ENCODE data around the gene BTBD9. TPM values are rescaled to one million over a fixed set of nuclear protein-coding genes. Genes with fewer than 3 reads are reported as not detected.

The BTBD9 gene
- total RNA-seq, 2 donors from 2014 or later: 15.3 to 23.6 TPM

GRCh38 chr6:38476141-38476540 is 163.6 kb downstream of the BTBD9 start:
- H3K9ac ChIP-seq (ENCODE audit: low read depth in 2 of 2, low read length in 2 of 2): no peak overlapping the region
- no peaks in the 10 kb centered on the region for H3K36me3 ChIP-seq
- H3K4me1 ChIP-seq: no peaks in the 10 kb centered on the region
- no peak for DNase-seq
- H3K27ac ChIP-seq: no peak overlapping the region
- no peaks in the 10 kb centered on the region for H3K9me3 ChIP-seq
- TF ChIP-seq, protein P1, sequence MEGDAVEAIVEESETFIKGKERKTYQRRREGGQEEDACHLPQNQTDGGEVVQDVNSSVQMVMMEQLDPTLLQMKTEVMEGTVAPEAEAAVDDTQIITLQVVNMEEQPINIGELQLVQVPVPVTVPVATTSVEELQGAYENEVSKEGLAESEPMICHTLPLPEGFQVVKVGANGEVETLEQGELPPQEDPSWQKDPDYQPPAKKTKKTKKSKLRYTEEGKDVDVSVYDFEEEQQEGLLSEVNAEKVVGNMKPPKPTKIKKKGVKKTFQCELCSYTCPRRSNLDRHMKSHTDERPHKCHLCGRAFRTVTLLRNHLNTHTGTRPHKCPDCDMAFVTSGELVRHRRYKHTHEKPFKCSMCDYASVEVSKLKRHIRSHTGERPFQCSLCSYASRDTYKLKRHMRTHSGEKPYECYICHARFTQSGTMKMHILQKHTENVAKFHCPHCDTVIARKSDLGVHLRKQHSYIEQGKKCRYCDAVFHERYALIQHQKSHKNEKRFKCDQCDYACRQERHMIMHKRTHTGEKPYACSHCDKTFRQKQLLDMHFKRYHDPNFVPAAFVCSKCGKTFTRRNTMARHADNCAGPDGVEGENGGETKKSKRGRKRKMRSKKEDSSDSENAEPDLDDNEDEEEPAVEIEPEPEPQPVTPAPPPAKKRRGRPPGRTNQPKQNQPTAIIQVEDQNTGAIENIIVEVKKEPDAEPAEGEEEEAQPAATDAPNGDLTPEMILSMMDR (IDR thresholded peaks at IDR 0.05): no peak
- intact Hi-C loops (cut with DNase I): no loop called here
- H3K27me3 ChIP-seq: no peaks in the 10 kb centered on the region
- no peak overlapping the region for H3K4me3 ChIP-seq

- intact Hi-C loops (cut with DNase I): no loop called here
- H3K4me3 ChIP-seq: no peak overlapping the region
- H3K4me1 ChIP-seq: no peaks in the 10 kb centered on the region
- TF ChIP-seq, protein P1 (IDR thresholded peaks at IDR 0.05): no peak
- H3K9ac ChIP-seq (ENCODE audit: low read depth in 2 of 2, low read length in 2 of 2): no peak overlapping the region
- no peak for DNase-seq
- H3K36me3 ChIP-seq: no peaks in the 10 kb centered on the region
- H3K9me3 ChIP-seq: no peaks in the 10 kb centered on the region
- H3K27me3 ChIP-seq: no peaks in the 10 kb centered on the region
- no peak overlapping the region for H3K27ac ChIP-seq
These were observed 169.2 kb downstream of the BTBD9 start for GRCh38 chr6:38470548-38470947.

GRCh38 chr6:38467566-38467965 is 172.2 kb downstream of the BTBD9 start:
- Histone ChIP-seq H3K27ac (no peak overlapping the region), H3K27me3 (no peaks in the 10 kb centered on the region), H3K4me3 (no peak overlapping the region), H3K9me3 (no peaks in the 10 kb centered on the region), H3K4me1 (no peaks in the 10 kb centered on the region), H3K9ac (ENCODE audit: low read depth in 2 of 2, low read length in 2 of 2) (no peak overlapping the region), H3K36me3 (no peaks in the 10 kb centered on the region)
- intact Hi-C loops (cut with DNase I): no loop called here
- TF ChIP-seq, protein P1 (IDR thresholded peaks at IDR 0.05): no peak
- DNase-seq: no peak

DNA sequence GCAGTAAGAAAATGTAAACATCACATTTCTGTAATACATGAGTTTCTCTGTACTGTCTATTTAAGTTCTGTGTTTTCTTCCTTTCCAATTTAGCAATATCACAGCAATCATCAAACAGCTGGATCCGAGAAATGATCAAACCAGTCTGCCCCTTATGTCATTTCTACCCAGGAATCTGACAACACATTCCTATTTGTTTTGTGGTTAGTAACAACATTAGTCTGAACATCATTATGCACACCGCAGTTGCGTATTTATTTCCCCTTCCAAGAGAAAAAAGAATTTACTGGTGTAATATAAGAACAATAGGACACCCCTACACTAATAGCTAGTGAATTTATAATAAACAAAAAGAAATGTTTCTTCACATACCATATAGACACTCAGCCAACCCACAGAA is 179.5 kb downstream of the BTBD9 start:
- TF ChIP-seq, protein P1 (IDR thresholded peaks at IDR 0.05): no peak
- no peaks in the 10 kb centered on the region for H3K27me3 ChIP-seq
- H3K9me3 ChIP-seq: no peaks in the 10 kb centered on the region
- H3K36me3 ChIP-seq: no peaks in the 10 kb centered on the region
- no peak for DNase-seq
- no peak overlapping the region for H3K9ac ChIP-seq (ENCODE audit: low read depth in 2 of 2, low read length in 2 of 2)
- H3K27ac ChIP-seq: no peak overlapping the region
- intact Hi-C loops (cut with DNase I): no loop called here
- H3K4me1 ChIP-seq: no peaks in the 10 kb centered on the region
- H3K4me3 ChIP-seq: no peak overlapping the region

- TF ChIP-seq, protein P1 (IDR thresholded peaks at IDR 0.05): no peak
- no peak overlapping the region for H3K27ac ChIP-seq
- no peak overlapping the region for H3K4me3 ChIP-seq
- no peak for DNase-seq
- no peaks in the 10 kb centered on the region for H3K27me3 ChIP-seq
- H3K36me3 ChIP-seq: no peaks in the 10 kb centered on the region
- no peaks in the 10 kb centered on the region for H3K9me3 ChIP-seq
- intact Hi-C loops (cut with DNase I): no loop called here
- no peaks in the 10 kb centered on the region for H3K4me1 ChIP-seq
- no peak overlapping the region for H3K9ac ChIP-seq (ENCODE audit: low read depth in 2 of 2, low read length in 2 of 2)
These were observed 180.4 kb downstream of the BTBD9 start for GRCh38 chr6:38459291-38459690.

DNA sequence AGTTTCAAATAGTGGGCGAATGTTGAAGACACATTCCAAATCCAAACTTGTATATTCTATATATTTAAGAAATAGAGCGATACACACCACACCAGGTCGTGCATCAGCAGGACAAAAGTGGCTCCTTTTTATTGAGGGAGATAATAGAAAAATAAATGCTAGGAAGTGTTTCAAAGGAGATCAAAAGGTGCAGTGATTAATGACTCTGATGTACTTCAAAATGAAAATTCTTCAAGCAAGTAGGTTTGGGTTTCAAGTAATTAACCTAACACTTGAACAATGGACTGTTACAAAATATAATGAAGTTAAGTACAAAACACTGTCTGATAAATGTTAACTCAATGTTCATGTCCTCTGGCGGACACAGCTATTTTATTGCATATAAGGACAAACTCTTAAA is 185.9 kb downstream of the BTBD9 start:
- H3K4me1 ChIP-seq: no peaks in the 10 kb centered on the region
- TF ChIP-seq, protein P1 (IDR thresholded peaks at IDR 0.05): no peak
- DNase-seq: no peak
- no peak overlapping the region for H3K27ac ChIP-seq
- intact Hi-C loops (cut with DNase I): no loop called here
- no peak overlapping the region for H3K4me3 ChIP-seq
- H3K9ac ChIP-seq (ENCODE audit: low read depth in 2 of 2, low read length in 2 of 2): no peak overlapping the region
- H3K27me3 ChIP-seq: no peaks in the 10 kb centered on the region
- H3K36me3 ChIP-seq: no peaks in the 10 kb centered on the region
- no peaks in the 10 kb centered on the region for H3K9me3 ChIP-seq

Measured in colonic mucosa (tissue), 4 donors.